Gastrocnemius medialis (tissue), 4 donors: ENCODE results near the gene TCP1.

Experiments used
- POLR2A ChIP-seq, 2 donors: fragments of 450-650 bp; IDR thresholded peaks; one replicate each; pipeline ENCODE4 v1.6.1; 2017; ENCODE audit warnings: antibody characterized with exemption in 2 of 2, mild to moderate bottlenecking in 2 of 2, moderate library complexity in 2 of 2
- TF ChIP-seq, protein P1 (sequence below), 5 experiments: fragments of 450-650 bp in 3 of 5; fragments of 200-600 bp in 2 of 5; sonication (generic) in 2 of 5; IDR thresholded peaks in 4 of 5; conservative IDR thresholded peaks in 1 of 5; 1 replicate in 4 of 5; 2 replicates in 1 of 5; pipeline ENCODE4 v1.5.1; 2016 to 2019; ENCODE audit warnings: antibody characterized with exemption in 5 of 5, mild to moderate bottlenecking in 3 of 5, moderate library complexity in 3 of 5

DNA sequence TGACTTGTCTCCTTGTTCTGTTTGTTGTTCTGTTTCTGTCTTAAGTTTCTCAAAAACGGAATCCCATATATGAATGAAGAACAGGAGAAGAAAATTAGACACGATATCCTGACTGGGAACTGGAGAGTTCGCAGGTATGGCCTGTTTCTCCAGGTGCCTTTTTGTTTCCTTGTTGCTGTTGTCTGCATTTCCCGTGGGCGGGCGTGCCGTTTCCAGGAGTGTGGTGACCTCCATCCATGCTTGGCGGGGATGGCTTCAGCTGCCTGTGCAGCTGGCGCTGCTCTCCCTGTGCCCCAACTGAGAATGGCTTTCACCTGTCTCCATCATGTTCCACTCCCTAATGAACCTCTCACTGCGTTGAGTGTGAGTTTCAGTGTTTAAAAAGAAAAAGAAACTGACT is 15.1 kb upstream of the TCP1 start:
- TF ChIP-seq, protein P1, sequence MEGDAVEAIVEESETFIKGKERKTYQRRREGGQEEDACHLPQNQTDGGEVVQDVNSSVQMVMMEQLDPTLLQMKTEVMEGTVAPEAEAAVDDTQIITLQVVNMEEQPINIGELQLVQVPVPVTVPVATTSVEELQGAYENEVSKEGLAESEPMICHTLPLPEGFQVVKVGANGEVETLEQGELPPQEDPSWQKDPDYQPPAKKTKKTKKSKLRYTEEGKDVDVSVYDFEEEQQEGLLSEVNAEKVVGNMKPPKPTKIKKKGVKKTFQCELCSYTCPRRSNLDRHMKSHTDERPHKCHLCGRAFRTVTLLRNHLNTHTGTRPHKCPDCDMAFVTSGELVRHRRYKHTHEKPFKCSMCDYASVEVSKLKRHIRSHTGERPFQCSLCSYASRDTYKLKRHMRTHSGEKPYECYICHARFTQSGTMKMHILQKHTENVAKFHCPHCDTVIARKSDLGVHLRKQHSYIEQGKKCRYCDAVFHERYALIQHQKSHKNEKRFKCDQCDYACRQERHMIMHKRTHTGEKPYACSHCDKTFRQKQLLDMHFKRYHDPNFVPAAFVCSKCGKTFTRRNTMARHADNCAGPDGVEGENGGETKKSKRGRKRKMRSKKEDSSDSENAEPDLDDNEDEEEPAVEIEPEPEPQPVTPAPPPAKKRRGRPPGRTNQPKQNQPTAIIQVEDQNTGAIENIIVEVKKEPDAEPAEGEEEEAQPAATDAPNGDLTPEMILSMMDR (IDR thresholded peaks at IDR 0.05 in 4 of 5, conservative IDR thresholded peaks at IDR 0.05 in 1 of 5) = no peak
- no peak for TF ChIP-seq POLR2A (IDR thresholded peaks at IDR 0.05)
